Natural killer cell (primary cell): ENCODE results near the gene PPP1R11. TPM values are rescaled to one million over a fixed set of nuclear protein-coding genes. Genes with fewer than 3 reads are reported as not detected.
"Not testable (repeated sequence)": the region's sequence is repeated elsewhere in the genome, so short reads cannot be mapped to it uniquely, and the experiment has no call there.

Experiments used
- ATAC-seq, 3 donors: fragments of 150-1000 bp in 2 of 3; fragments of 200-7000 bp in 1 of 3; cut with Tn5 transposase; 1 replicate in 1 of 3; 2 replicates in 2 of 3; pipeline ENCODE4 v1.10.0; 2021; ENCODE audit warnings: mild to moderate bottlenecking in 2 of 3, moderate library complexity in 2 of 3
- DNase-seq, 2 donors: peaks; one replicate each; pipeline versions ENCODE4 v3.0.0 to v3.0.0-alpha.2; 2013 to 2021; ENCODE audit warnings: mixed read lengths in 1 of 2
- H3K27ac ChIP-seq: one replicate; pipeline ENCODE4 v1.5.1; 2013; ENCODE audit warnings: mild to moderate bottlenecking, low read length
- H3K27me3 ChIP-seq: one replicate; pipeline ENCODE4 v1.6.1; 2013; ENCODE audit warnings: low read length; ENCODE audit not compliant: control insufficient read depth, insufficient read depth
- H3K36me3 ChIP-seq: one replicate; pipeline ENCODE4 v1.6.1; 2013; ENCODE audit warnings: low read length; ENCODE audit not compliant: control insufficient read depth, insufficient read depth
- H3K4me1 ChIP-seq: one replicate; pipeline ENCODE4 v1.6.1; 2013; ENCODE audit warnings: low read length; ENCODE audit not compliant: control insufficient read depth, insufficient read depth
- H3K4me3 ChIP-seq: one replicate; pipeline ENCODE4 v1.5.1; 2013; ENCODE audit warnings: low read length
- H3K9me3 ChIP-seq: one replicate; pipeline ENCODE4 v1.6.1; 2013; ENCODE audit warnings: low read length; ENCODE audit not compliant: control insufficient read depth, insufficient read depth
- H3K27ac Mint-ChIP-seq, 2 donors: one replicate each; pipeline ENCODE4 v1.8.0; 2022; ENCODE audit warnings: mild to moderate bottlenecking in 2 of 2, mixed read lengths in 2 of 2, moderate library complexity in 1 of 2
- H3K27me3 Mint-ChIP-seq, 2 donors: one replicate each; pipeline ENCODE4 v1.8.0; 2022; ENCODE audit warnings: low read depth in 2 of 2, mixed read lengths in 2 of 2
- H3K36me3 Mint-ChIP-seq: one replicate; pipeline ENCODE4 v1.8.0; 2022; ENCODE audit warnings: mixed read lengths
- H3K4me1 Mint-ChIP-seq, 2 donors: one replicate each; pipeline ENCODE4 v1.8.0; 2022; ENCODE audit warnings: mixed read lengths in 2 of 2
- H3K4me3 Mint-ChIP-seq: one replicate; pipeline ENCODE4 v1.8.0; 2022; ENCODE audit warnings: mild to moderate bottlenecking, moderate library complexity, mixed read lengths
- H3K9me3 Mint-ChIP-seq, 2 donors: one replicate each; pipeline ENCODE4 v1.8.0; 2022; ENCODE audit warnings: mixed read lengths in 2 of 2
- WGBS: methylation state at CpG from one replicate; pipeline ENCODE4 v1.1.7; 2013; ENCODE audit warnings: missing lambda C conversion rate; ENCODE audit not compliant: insufficient coverage; 5-methylcytosine and 5-hydroxymethylcytosine counted together
- intact Hi-C: fragments of 100-400 bp; cut with micrococcal nuclease; formaldehyde crosslinking; loops from one replicate; pipeline ENCODE4 v1.14.2; 2022
- total RNA-seq, 4 donors: library from RNA; stranded (reverse); fragments of 120-200 nt in 1 of 4; gene quantifications; one replicate each; pipeline versions ENCODE4 v1.2.3 to v1.2.4, GENCODE V29; 2013 to 2022
- TF ChIP-seq, protein P1 (sequence below): fragments of 200-600 bp; IDR thresholded peaks from one replicate; pipeline ENCODE4 v1.8.0; 2022; ENCODE audit warnings: antibody characterized with exemption

The PPP1R11 gene
- total RNA-seq, 3 donors from 2014 or later (not counting 1 experiment from before 2014, with no cell fraction given) = 52.9 to 75.3 (median 61.1) TPM

DNA sequence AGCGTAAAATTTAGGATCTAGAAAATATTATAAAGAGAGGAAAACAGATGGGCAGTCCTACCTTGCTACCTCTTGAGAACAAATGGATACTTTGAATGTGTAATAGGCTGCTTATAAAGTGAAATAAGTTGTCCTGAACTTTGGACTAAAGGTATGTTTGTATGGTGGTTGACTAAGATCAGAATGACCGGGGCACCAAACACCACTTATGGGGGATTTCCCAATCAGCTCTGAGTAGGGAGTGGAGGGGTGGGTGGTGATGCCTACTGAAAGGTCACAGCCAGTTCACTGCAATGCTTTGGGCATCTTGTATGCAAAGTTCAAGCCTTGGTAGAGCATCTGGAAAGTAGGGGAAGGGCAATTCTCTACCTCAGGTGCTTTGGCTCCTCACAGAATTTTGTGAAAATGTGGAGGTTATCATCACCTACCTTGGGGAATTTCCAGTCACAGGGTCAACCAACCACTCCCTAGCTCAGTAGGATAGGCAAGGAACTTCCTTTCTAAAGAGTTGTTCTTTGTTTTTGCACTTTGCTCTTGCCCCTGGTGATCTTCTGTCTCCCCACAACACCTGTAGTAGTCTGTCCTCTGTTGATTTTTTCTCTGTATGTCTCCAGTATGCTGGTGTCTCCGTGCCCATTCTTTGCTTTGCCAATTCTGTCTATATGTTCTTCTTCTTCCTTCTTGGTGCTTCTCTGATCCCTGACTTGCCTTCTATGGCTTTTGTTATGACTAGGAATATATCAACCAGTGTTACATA, 46.2 kb downstream of the PPP1R11 start, which contains the start of gene TRIM31:
TSS of gene TRIM31 (minus strand) at position 88 of the 757 bp plus-strand sequence. CDS start 285 bp downstream, outside the sequence.
- peak in 2 of 3 donors; percentile 30 to 74 for ATAC-seq
- H3K4me1 ChIP-seq = no peaks in the 10 kb centered on the region
- Mint-ChIP-seq H3K4me1 (no peaks in the 10 kb centered on the region), H3K27ac (no peak within 1 kb of the TSS), H3K9me3 (no peaks in the 10 kb centered on the region), H3K36me3 (no peaks in the 10 kb centered on the region), H3K27me3 (peaks cover 34 to 65% of the 10 kb centered on the region in 2 donors), H3K4me3 (no peak within 1 kb of the TSS)
- H3K27ac ChIP-seq = no peak within 1 kb of the TSS
- TF ChIP-seq, protein P1, sequence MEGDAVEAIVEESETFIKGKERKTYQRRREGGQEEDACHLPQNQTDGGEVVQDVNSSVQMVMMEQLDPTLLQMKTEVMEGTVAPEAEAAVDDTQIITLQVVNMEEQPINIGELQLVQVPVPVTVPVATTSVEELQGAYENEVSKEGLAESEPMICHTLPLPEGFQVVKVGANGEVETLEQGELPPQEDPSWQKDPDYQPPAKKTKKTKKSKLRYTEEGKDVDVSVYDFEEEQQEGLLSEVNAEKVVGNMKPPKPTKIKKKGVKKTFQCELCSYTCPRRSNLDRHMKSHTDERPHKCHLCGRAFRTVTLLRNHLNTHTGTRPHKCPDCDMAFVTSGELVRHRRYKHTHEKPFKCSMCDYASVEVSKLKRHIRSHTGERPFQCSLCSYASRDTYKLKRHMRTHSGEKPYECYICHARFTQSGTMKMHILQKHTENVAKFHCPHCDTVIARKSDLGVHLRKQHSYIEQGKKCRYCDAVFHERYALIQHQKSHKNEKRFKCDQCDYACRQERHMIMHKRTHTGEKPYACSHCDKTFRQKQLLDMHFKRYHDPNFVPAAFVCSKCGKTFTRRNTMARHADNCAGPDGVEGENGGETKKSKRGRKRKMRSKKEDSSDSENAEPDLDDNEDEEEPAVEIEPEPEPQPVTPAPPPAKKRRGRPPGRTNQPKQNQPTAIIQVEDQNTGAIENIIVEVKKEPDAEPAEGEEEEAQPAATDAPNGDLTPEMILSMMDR = no peak
- H3K9me3 ChIP-seq = no peaks in the 10 kb centered on the region
- 53% methylated on average over 3 of the region's 3 CpGs for WGBS
- intact Hi-C loops = no loop called here
- no peak within 1 kb of the TSS for H3K4me3 ChIP-seq
- no peaks in the 10 kb centered on the region for H3K36me3 ChIP-seq
- DNase-seq = no peak
- peaks cover 7% of the 10 kb centered on the region for H3K27me3 ChIP-seq

DNA sequence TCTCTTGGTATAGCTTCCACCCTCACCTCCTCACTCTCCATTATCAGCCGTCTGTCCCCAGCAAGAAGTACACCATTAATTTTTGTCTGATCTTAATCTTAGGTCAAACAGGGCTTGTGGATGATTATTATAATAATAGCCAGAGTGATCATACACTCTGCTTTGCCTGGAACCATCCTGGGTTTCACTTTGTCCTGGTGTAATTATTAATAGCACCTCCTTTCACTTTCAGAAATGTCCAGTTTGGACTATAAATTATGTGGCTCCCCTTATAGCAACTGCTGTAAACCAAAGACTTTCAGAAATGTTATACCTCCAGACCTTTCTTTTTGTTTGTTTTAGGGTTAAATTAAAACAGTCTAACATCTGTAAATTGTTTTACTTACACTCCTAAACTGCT, 46.8 kb downstream of the PPP1R11 start:
- H3K27me3 Mint-ChIP-seq = peaks cover 28 to 58% of the 10 kb centered on the region in 2 donors
- WGBS = no CpG with 5 or more reads among the region's 1 CpG
- no peaks in the 10 kb centered on the region for H3K36me3 Mint-ChIP-seq
- H3K4me1 Mint-ChIP-seq = no peaks in the 10 kb centered on the region
- Histone ChIP-seq H3K36me3 (no peaks in the 10 kb centered on the region), H3K27ac (no peak overlapping the region), H3K4me1 (no peaks in the 10 kb centered on the region), H3K4me3 (no peak overlapping the region), H3K27me3 (peaks cover 7% of the 10 kb centered on the region), H3K9me3 (no peaks in the 10 kb centered on the region)
- H3K4me3 Mint-ChIP-seq = no peak overlapping the region
- H3K9me3 Mint-ChIP-seq = no peaks in the 10 kb centered on the region
- intact Hi-C loops = no loop called here
- no peak for ATAC-seq
- TF ChIP-seq, protein P1 = no peak
- DNase-seq = no peak
- no peak overlapping the region for H3K27ac Mint-ChIP-seq

DNA sequence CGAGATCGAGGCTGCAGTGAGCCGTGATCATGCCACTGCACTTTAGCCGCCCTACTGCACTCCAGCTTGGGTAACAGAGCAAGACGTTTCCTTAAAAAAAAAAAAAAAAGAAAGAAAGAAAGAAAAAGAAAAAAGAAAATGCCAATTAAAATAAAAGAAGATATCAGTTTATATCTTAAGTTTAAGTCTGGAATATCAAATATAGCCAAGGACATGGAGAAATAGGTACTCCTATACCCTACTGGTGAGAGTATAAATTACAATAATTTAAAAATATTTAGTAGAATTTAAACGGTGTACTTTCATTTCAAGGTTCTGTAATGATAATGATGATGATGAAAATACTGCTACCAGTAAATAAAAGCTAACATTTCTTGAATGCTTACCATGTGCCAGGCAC, 49.7 kb downstream of the PPP1R11 start:
- H3K4me3 Mint-ChIP-seq = no peak overlapping the region
- H3K4me1 Mint-ChIP-seq = no peaks in the 10 kb centered on the region
- no peaks in the 10 kb centered on the region for H3K36me3 Mint-ChIP-seq
- H3K27me3 Mint-ChIP-seq = peaks cover 20 to 44% of the 10 kb centered on the region in 2 donors
- no peak overlapping the region for H3K27ac ChIP-seq
- no peak for DNase-seq
- no peaks in the 10 kb centered on the region for H3K36me3 ChIP-seq
- TF ChIP-seq, protein P1 = peak; percentile 24
- H3K4me1 ChIP-seq = no peaks in the 10 kb centered on the region
- no peak for ATAC-seq
- intact Hi-C loops = no loop called here
- H3K4me3 ChIP-seq = no peak overlapping the region
- peaks cover 7% of the 10 kb centered on the region for H3K27me3 ChIP-seq
- H3K9me3 Mint-ChIP-seq = no peaks in the 10 kb centered on the region
- no peak overlapping the region for H3K27ac Mint-ChIP-seq
- WGBS = 84% methylated on average over 4 of the region's 6 CpGs
- H3K9me3 ChIP-seq = no peaks in the 10 kb centered on the region

DNA sequence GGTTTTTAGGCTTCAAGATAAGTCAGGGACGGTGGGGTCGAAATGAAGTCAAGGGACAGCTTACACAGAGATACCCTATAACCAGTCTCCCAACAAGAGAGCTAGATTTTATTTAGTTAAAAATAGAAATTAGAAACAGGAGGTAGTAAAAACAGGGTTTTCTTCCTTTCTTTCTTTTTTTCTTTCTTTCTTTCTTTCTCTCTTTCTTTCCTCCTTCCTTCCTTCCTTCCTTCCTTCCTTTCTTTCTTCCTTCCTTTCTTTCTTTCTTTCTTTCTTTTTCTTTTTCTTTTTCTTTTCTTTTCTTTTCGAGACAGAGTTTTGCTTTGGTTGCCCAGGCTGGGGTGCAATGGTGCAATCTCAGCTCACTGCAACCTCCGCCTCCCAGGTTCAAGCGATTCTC, 51.7 kb downstream of the PPP1R11 start:
- DNase-seq, H3K9me3 ChIP-seq, H3K9me3 Mint-ChIP-seq, H3K4me3 ChIP-seq, H3K27me3 ChIP-seq, H3K27ac ChIP-seq, H3K36me3 ChIP-seq, ATAC-seq, H3K27ac Mint-ChIP-seq, H3K4me1 ChIP-seq, H3K4me3 Mint-ChIP-seq, H3K36me3 Mint-ChIP-seq, H3K4me1 Mint-ChIP-seq, intact Hi-C loops: not testable (repeated sequence)
- 86% methylated on average over 3 of the region's 5 CpGs for WGBS
- H3K27me3 Mint-ChIP-seq = peaks cover 20 to 49% of the 10 kb centered on the region in 2 donors

Other genes with a start within 250 kb of the PPP1R11 start
- 1 to 10 TPM; 1.6 to 7.7 (median 4.0) TPM for gene HLA-G, start 239.4 kb upstream of the PPP1R11 start, total RNA-seq
- 1,000 to 10,000 TPM; 2,088 to 2,855 (median 2,731) TPM for gene HLA-A, start 124.7 kb upstream of the PPP1R11 start, total RNA-seq
- gene POLR1H, start 5.9 kb upstream of the PPP1R11 start, total RNA-seq = 10 to 100 TPM; 21.0 to 36.2 (median 28.5) TPM
- gene RNF39, start 8.6 kb downstream of the PPP1R11 start, total RNA-seq = not detected
- gene TRIM31, start 45.9 kb downstream of the PPP1R11 start, total RNA-seq = not detected
- under 1 TPM in 2 of 3 donors, not detected in 1; 0.26 to 0.30 TPM for gene TRIM40, start 68.9 kb downstream of the PPP1R11 start, total RNA-seq
- not detected for gene TRIM10, start 94.0 kb downstream of the PPP1R11 start, total RNA-seq
- not detected for gene TRIM15, start 96.3 kb downstream of the PPP1R11 start, total RNA-seq
- gene TRIM26, start 146.2 kb downstream of the PPP1R11 start, total RNA-seq = 10 to 100 TPM; 69.3 to 73.7 (median 71.6) TPM